OCI-LY7 (cell line): ENCODE measurements around the gene PPP1R7. TPM values are rescaled to one million over a fixed set of nuclear protein-coding genes. Genes with fewer than 3 reads are reported as not detected.

ENCODE experiments used
- BruUV-seq: library from RNA; stranded (reverse); fragments of 400-500 nt; replicated peaks from 2 replicates; lab custom pipeline; 2021; lab: Mats Ljungman, UMichigan
- CTCF ChIA-PET: fragments of 300-600 bp; sonication (Branson Sonifier 250); formaldehyde crosslinking; loops from one replicate; lab custom pipeline; 2022; ENCODE audit warnings: antibody characterized with exemption; ENCODE audit not compliant: unreplicated experiment; lab: Charles Lee
- POLR2A ChIA-PET: fragments of 300-600 bp; sonication (Branson Sonifier 250); formaldehyde crosslinking; loops from one replicate; lab custom pipeline; 2022; ENCODE audit warnings: antibody characterized with exemption; lab: Charles Lee
- DNase-seq: peaks from one replicate; pipeline ENCODE4 v3.0.0-alpha.2; 2015; ENCODE audit warnings: low spot score
- H2AFZ ChIP-seq: fragments of 200-600 bp; sonication (generic), shearing (Covaris generic); 2 replicates; pipeline ENCODE4 v1.6.1; 2014; ENCODE audit warnings: mild to moderate bottlenecking, antibody characterized with exemption, low read length, moderate library complexity
- H3K27ac ChIP-seq: fragments of 200-600 bp; sonication (generic); 2 replicates; pipeline ENCODE4 v1.5.1; 2014; ENCODE audit warnings: mixed run types, low read depth, mild to moderate bottlenecking, moderate library complexity, low read length, inconsistent platforms; ENCODE audit not compliant: poor library complexity, severe bottlenecking
- H3K36me3 ChIP-seq: fragments of 200-600 bp; sonication (generic); 2 replicates; pipeline ENCODE4 v1.6.1; 2014; ENCODE audit warnings: mild to moderate bottlenecking, antibody characterized with exemption, low read length, moderate library complexity, mixed read lengths; ENCODE audit not compliant: insufficient read depth
- H3K4me1 ChIP-seq: fragments of 200-600 bp; sonication (generic); 2 replicates; pipeline ENCODE4 v1.5.1; 2014; ENCODE audit warnings: mild to moderate bottlenecking, low read length; ENCODE audit not compliant: insufficient read depth, poor library complexity, severe bottlenecking
- H3K4me2 ChIP-seq: fragments of 200-600 bp; sonication (generic); 2 replicates; pipeline ENCODE4 v1.6.1; 2014; ENCODE audit warnings: mild to moderate bottlenecking, low read length
- H3K4me3 ChIP-seq: fragments of 200-600 bp; sonication (generic); 2 replicates; pipeline ENCODE4 v1.5.1; 2014; ENCODE audit warnings: mild to moderate bottlenecking, low read depth, low read length; ENCODE audit not compliant: poor library complexity, severe bottlenecking
- H3K79me2 ChIP-seq: fragments of 200-600 bp; sonication (generic); 2 replicates; pipeline ENCODE4 v1.6.1; 2016; ENCODE audit warnings: low read depth, mild to moderate bottlenecking, low read length, moderate library complexity, mixed read lengths; ENCODE audit not compliant: insufficient read depth
- H3K9me2 ChIP-seq: fragments of 200-600 bp; sonication (generic); 2 replicates; pipeline ENCODE4 v1.6.1; 2016; ENCODE audit warnings: mild to moderate bottlenecking, low read length, mixed read lengths; ENCODE audit not compliant: insufficient read depth
- H3K9me3 ChIP-seq: fragments of 200-600 bp; sonication (generic); 2 replicates; pipeline ENCODE4 v1.6.1; 2014; ENCODE audit warnings: mild to moderate bottlenecking, mixed run types, low read length, mixed read lengths
- H4K20me1 ChIP-seq: fragments of 200-600 bp; sonication (generic); 2 replicates; pipeline ENCODE4 v1.6.1; 2014; ENCODE audit warnings: mild to moderate bottlenecking, antibody characterized with exemption, low read length, moderate library complexity, mixed read lengths; ENCODE audit not compliant: insufficient read depth
- EZH2phosphoT487 ChIP-seq: fragments of 200-600 bp; sonication (generic); IDR thresholded peaks from 2 replicates; pipeline ENCODE4 v1.6.1; 2018; ENCODE audit warnings: low read depth, borderline replicate concordance, mild to moderate bottlenecking, mixed run types, antibody characterized with exemption, low read length, moderate library complexity, mixed read lengths
- intact Hi-C: fragments of 100-400 bp; cut with micrococcal nuclease; formaldehyde crosslinking; loops from one replicate; pipeline ENCODE4 v1.10.0; 2022; ENCODE audit not compliant: unreplicated experiment
- total RNA-seq, 2 experiments: library from RNA; depleted of rRNA in 1 of 2; stranded (reverse); fragments of >200 nt in 1 of 2; shearing (Covaris generic) in 1 of 2; gene quantifications; 2 replicates each; pipeline ENCODE4 v1.2.3, GENCODE V29; 2014 to 2022
- TF ChIP-seq, protein P1 (sequence below): fragments of 200-600 bp; sonication (generic); conservative IDR thresholded peaks from 2 replicates; pipeline ENCODE4 v1.5.1; 2014; ENCODE audit warnings: mild to moderate bottlenecking, antibody characterized with exemption, low read length, moderate library complexity, mixed read lengths

Gene PPP1R7
- total RNA-seq, 2 experiments from 2014 or later: 46.0 to 82.0 TPM

DNA sequence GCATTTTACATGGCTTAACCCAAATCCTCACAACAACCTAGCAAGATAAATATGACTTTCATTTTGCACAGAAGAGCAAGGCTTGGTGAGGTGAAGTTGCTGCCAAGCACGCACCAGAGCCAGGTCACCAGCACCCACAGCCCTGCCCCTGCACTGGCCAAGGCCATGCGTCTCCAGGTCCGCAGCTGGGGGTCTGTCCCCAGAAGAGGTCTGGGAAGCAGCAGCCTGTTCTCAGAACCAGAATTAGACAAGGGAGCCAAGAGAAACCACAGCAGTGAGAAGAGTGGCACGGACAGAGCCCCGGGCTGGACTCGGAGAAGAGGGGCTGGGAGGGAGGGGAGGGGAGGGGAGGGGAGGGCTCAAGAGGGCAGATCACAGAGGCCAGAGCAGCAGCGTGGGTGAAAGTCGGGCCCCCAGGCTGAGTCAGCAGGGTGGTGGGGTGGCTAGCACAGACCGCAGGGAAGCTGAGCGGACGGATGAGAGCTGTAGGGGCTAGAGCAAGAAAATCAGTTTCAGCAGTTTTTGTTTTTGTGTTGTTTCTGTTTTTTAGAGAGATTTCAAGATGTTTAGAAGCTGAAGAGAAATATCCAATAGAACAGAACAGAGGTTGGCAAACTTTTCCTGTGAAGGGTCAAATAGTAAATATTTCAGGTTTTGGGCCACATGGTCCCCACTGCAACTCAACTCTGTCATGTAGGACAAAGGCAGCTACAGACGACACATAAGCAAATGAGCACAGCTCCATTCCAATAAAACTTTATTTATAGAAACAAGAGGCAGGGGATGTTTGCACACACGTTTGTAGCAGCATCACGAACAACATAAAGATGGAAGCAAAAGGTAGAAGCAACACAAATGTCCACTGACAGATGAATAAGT, 40.8 kb upstream of the PPP1R7 start:
- POLR2A ChIA-PET: no interaction called here
- H2AFZ ChIP-seq: no peak overlapping the region
- TF ChIP-seq EZH2phosphoT487: no peak
- TF ChIP-seq, protein P1, sequence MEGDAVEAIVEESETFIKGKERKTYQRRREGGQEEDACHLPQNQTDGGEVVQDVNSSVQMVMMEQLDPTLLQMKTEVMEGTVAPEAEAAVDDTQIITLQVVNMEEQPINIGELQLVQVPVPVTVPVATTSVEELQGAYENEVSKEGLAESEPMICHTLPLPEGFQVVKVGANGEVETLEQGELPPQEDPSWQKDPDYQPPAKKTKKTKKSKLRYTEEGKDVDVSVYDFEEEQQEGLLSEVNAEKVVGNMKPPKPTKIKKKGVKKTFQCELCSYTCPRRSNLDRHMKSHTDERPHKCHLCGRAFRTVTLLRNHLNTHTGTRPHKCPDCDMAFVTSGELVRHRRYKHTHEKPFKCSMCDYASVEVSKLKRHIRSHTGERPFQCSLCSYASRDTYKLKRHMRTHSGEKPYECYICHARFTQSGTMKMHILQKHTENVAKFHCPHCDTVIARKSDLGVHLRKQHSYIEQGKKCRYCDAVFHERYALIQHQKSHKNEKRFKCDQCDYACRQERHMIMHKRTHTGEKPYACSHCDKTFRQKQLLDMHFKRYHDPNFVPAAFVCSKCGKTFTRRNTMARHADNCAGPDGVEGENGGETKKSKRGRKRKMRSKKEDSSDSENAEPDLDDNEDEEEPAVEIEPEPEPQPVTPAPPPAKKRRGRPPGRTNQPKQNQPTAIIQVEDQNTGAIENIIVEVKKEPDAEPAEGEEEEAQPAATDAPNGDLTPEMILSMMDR: no peak
- no peaks in the 10 kb centered on the region for H3K79me2 ChIP-seq
- H3K4me2 ChIP-seq: no peak overlapping the region
- CTCF ChIA-PET: no interaction called here
- BruUV-seq: no TSS peak
- H3K36me3 ChIP-seq: peaks cover 28% of the 10 kb centered on the region; the same call in 1 of the 2 replicates
- no peaks in the 10 kb centered on the region for H3K9me2 ChIP-seq
- intact Hi-C loops: no loop called here
- DNase-seq: no peak
- H3K4me3 ChIP-seq: no peak overlapping the region
- no peak overlapping the region for H3K27ac ChIP-seq
- H3K9me3 ChIP-seq: no peaks in the 10 kb centered on the region
- H3K4me1 ChIP-seq: peaks cover 12% of the 10 kb centered on the region
- H4K20me1 ChIP-seq: no peaks in the 10 kb centered on the region

DNA sequence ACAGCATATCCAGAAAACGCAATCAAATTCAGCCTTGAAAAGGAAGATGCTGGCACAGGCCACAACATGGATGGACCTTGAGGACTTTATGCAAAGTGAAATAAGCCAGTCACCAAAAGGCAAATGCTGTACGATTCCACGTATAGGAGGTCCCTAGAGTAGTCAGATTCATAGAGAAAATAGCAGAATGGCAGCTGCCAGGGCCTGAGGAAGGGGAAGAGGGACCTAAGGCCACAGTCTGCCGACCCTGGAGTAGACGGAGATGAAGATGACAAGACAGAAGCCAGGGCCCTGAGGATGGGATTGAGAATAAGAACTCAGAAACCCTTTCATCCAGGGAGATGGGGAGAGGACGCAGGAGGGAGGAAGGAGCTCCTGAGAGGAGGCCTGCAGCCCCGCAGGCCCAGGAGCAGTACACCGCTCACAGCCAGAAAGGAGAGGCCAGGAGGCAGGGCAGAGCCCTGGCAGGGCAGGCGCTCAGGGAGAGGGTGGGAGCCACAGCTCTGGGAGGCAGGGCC, 40.1 kb upstream of the PPP1R7 start:
- intact Hi-C loops: no loop called here
- ChIA-PET POLR2A (interaction anchor here (1.0 kb wide), 1 partner anchor 12 kb away, joined by 4 read pairs; no protein-coding TSS in a partner anchor), CTCF (no interaction called here)
- Histone ChIP-seq H3K36me3 (peaks cover 35% of the 10 kb centered on the region; the same call in 1 of the 2 replicates), H3K27ac (no peak overlapping the region), H3K79me2 (no peaks in the 10 kb centered on the region), H4K20me1 (no peaks in the 10 kb centered on the region), H3K4me3 (no peak overlapping the region), H3K4me1 (peaks cover 12% of the 10 kb centered on the region), H3K4me2 (no peak overlapping the region), H3K9me3 (no peaks in the 10 kb centered on the region), H3K9me2 (no peaks in the 10 kb centered on the region), H2AFZ (no peak overlapping the region)
- TF ChIP-seq EZH2phosphoT487: no peak
- TF ChIP-seq, protein P1: no peak
- no peak for DNase-seq
- BruUV-seq: no TSS peak
